Activated CD4-positive, alpha-beta T cell treated with anti-CD3 and anti-CD28 coated beads, Interleukin-2, amount 50 U/mL, for 16 hours (primary cell): ENCODE data around the gene LHFPL2.

ENCODE experiments used
- DNase-seq: peaks from one replicate; pipeline ENCODE4 v3.0.0-alpha.2; 2020

The LHFPL2 gene

GRCh38 chr5:78593465-78593864, 55.1 kb downstream of the LHFPL2 start:
- no peak for DNase-seq

- DNase-seq = no peak
Measured at GRCh38 chr5:78592735-78593386, 55.7 kb downstream of the LHFPL2 start.

- DNase-seq = no peak
Measured at GRCh38 chr5:78591972-78592700, 56.4 kb downstream of the LHFPL2 start.

GRCh38 chr5:78591138-78591612, 57.4 kb downstream of the LHFPL2 start:
- DNase-seq = no peak

- DNase-seq = no peak
Measured at GRCh38 chr5:78589923-78590322, 58.6 kb downstream of the LHFPL2 start.

- DNase-seq = no peak
Measured at GRCh38 chr5:78588507-78588906, 60.1 kb downstream of the LHFPL2 start.

- no peak for DNase-seq
Measured at GRCh38 chr5:78587775-78588291, 60.7 kb downstream of the LHFPL2 start.

- DNase-seq = no peak
Measured at GRCh38 chr5:78587081-78587774, 61.3 kb downstream of the LHFPL2 start.

GRCh38 chr5:78586251-78586650, 62.3 kb downstream of the LHFPL2 start:
- peak; percentile 23 for DNase-seq

GRCh38 chr5:78578015-78578414, 70.6 kb downstream of the LHFPL2 start:
- DNase-seq = no peak

- DNase-seq = no peak
Measured at GRCh38 chr5:78577071-78577807, 71.3 kb downstream of the LHFPL2 start.

- DNase-seq = no peak
Measured at GRCh38 chr5:78576376-78576775, 72.2 kb downstream of the LHFPL2 start.

- DNase-seq = peak; percentile 35
Measured at GRCh38 chr5:78574731-78575161, 73.8 kb downstream of the LHFPL2 start.

GRCh38 chr5:78574131-78574673, 74.4 kb downstream of the LHFPL2 start:
- DNase-seq = no peak

GRCh38 chr5:78573318-78573717, 75.3 kb downstream of the LHFPL2 start:
- no peak for DNase-seq

GRCh38 chr5:78570646-78571045, 77.9 kb downstream of the LHFPL2 start:
- no peak for DNase-seq

GRCh38 chr5:78569441-78569840, 79.1 kb downstream of the LHFPL2 start:
- DNase-seq = no peak

GRCh38 chr5:78568676-78569075, 79.9 kb downstream of the LHFPL2 start:
- no peak for DNase-seq

- no peak for DNase-seq
Measured at GRCh38 chr5:78568212-78568611, 80.4 kb downstream of the LHFPL2 start.

- DNase-seq = no peak
Measured at GRCh38 chr5:78567617-78568016, 81.0 kb downstream of the LHFPL2 start.

GRCh38 chr5:78566747-78567425, 81.7 kb downstream of the LHFPL2 start:
- peak; percentile 25 for DNase-seq

- no peak for DNase-seq
Measured at GRCh38 chr5:78565395-78565794, 83.2 kb downstream of the LHFPL2 start.
